GM12864 (cell line): ENCODE results near the gene MRPL21.

Source experiments
- DNase-seq: peaks from one replicate; pipeline ENCODE4 v3.0.0-alpha.2; 2011; ENCODE audit warnings: low read depth
- H3K4me3 ChIP-seq: 2 replicates; pipeline ENCODE4 v1.5.1; 2011; ENCODE audit warnings: mild to moderate bottlenecking, low read depth, low read length, control low read depth
- CTCF ChIP-seq: IDR thresholded peaks from 2 replicates; pipeline ENCODE4 v1.5.1; 2011; ENCODE audit warnings: low read depth, mild to moderate bottlenecking, moderate library complexity, low read length, control low read depth, inconsistent platforms; ENCODE audit errors: missing control alignments

The MRPL21 gene

GRCh38 chr11:68844801-68845200 is 58.8 kb downstream of the MRPL21 start:
- no peak for DNase-seq
- H3K4me3 ChIP-seq = no peak overlapping the region
- no peak for TF ChIP-seq CTCF

DNA sequence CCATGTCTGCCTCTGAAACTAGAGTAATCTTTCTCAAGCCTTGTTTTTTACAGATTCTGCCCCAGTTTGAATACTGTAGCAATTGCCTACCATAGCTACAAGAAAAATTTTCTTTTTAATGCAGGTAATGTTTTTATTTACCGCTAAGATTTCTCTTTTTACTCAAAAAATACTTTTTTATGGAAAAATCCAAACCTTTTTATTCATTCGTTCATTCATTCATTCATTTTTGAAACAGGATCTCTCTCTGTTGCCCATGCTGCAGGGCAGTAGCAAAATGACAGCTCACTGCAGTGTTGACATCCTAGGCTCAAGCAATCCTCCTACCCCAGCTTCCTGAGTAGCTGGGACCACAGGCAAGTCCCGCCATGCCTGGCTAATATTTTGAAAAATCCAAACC is 59.3 kb downstream of the MRPL21 start:
- DNase-seq = no peak
- no peak overlapping the region; the same call in 1 of the 2 replicates for H3K4me3 ChIP-seq
- no peak for TF ChIP-seq CTCF

GRCh38 chr11:68843703-68844312 is 59.8 kb downstream of the MRPL21 start:
- peak; percentile 64 for TF ChIP-seq CTCF
- H3K4me3 ChIP-seq = peak overlapping the region; percentile 47
- DNase-seq = peak; percentile 36

DNA sequence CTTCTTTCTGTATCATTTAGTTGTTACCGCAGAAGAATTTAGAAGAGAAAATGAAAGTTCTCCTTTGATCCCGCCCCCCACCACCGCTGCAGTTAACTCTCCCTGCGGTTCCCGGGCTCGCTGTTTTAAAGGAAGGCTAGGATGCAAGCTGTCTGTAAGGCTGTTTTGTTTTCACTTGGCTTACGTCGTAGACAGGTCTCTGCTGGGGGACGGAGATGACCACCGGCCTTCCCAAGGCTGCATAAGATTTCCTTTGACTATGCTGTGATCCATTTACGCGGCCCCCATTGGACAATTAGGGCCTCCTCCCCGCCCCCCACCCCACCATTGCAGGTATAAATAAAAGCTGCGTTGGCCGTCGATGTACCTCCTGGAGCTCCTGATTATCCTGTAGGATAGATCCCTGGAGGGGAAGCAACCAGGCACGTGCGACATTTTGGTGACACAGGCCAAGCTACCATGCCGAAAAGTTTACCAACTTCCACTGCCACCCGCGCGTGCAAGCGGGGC is 60.5 kb downstream of the MRPL21 start:
- TF ChIP-seq CTCF = no peak
- peak overlapping the region; percentile 47 for H3K4me3 ChIP-seq
- no peak for DNase-seq

DNA sequence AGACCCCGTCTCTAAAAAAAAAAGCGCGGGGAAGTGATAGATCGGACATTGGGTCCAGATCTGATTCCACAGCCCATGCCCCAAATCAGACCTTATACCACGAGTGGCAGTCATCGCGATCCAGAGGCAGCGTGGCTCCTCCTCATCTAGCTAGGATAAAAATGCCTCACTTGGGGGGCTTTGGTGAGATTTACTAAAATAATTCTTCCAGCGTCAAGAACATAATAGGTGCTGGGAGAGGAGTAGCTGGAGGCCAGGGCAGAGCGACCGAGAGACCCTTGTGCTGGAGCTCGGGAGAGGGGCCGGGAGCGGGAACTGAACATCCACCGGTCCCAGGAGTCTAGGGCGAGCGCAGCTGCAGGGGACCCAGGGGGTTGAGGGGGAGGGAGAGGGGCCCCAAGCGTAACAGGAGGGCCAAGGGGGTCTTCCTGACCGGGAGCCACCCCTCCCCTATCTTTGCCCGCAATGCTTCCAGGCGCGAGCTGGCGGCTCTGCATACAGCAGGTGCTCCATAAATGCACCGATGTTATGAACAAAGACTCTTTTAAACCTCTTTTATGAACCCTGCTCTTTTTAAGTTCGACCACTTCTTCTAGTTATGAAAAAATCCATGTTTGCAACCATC is 61.1 kb downstream of the MRPL21 start:
- peak overlapping the region; percentile 47 for H3K4me3 ChIP-seq
- DNase-seq = no peak
- no peak for TF ChIP-seq CTCF

- no peak for TF ChIP-seq CTCF
Observed at GRCh38 chr11:68841718-68842426, 61.8 kb downstream of the MRPL21 start, which contains the start of gene CPT1A. Gene CPT1A (minus strand): TSS chr11:68841916. CDS start chr11:68815474, 26,442 bp downstream.

More at GRCh38 chr11:68841718-68842426, 61.8 kb downstream of the MRPL21 start, which contains the start of gene CPT1A:
- DNase-seq = no peak
- H3K4me3 ChIP-seq = peak within 1 kb of the TSS; percentile 56
